B cell (primary cell): ENCODE data around the gene CHN1. TPM values are rescaled to one million over a fixed set of nuclear protein-coding genes. Genes with fewer than 3 reads are reported as not detected.

Experiments used
- ATAC-seq: fragments of 200-7000 bp; cut with Tn5 transposase; one replicate; pipeline ENCODE4 v1.10.0; 2021; ENCODE audit warnings: low read depth, mild to moderate bottlenecking, moderate number of reproducible peaks, moderate library complexity
- CTCF ChIA-PET: fragments of 350-600 bp; sonication (Branson Sonifier 250); formaldehyde crosslinking; loops from one replicate; lab custom pipeline; 2021; ENCODE audit warnings: antibody characterized with exemption, inconsistent platforms; lab: Charles Lee
- POLR2A ChIA-PET: fragments of 350-600 bp; sonication (Branson Sonifier 250); formaldehyde crosslinking; loops from one replicate; lab custom pipeline; 2021; ENCODE audit warnings: antibody characterized with exemption; lab: Charles Lee
- DNase-seq: peaks from one replicate; pipeline ENCODE4 v3.0.0; 2013
- H2AFZ ChIP-seq: 2 replicates; pipeline ENCODE4 v1.6.1; 2012; ENCODE audit warnings: mild to moderate bottlenecking, low read depth, low read length; ENCODE audit not compliant: insufficient read depth, poor library complexity, severe bottlenecking
- H3K27ac ChIP-seq, 2 donors: 1 replicate in 1 of 2; 2 replicates in 1 of 2; pipeline ENCODE4 v1.5.1; 2012 to 2013; ENCODE audit warnings: low read length in 2 of 2, mild to moderate bottlenecking in 2 of 2, moderate library complexity in 1 of 2
- H3K27me3 ChIP-seq, 4 experiments: fragments of 200-600 bp in 1 of 4; sonication (generic) in 1 of 4; replicated peaks in 1 of 4; 1 replicate in 2 of 4; 2 replicates in 2 of 4; pipeline versions ENCODE4 v1.6.1 to v1.7.0; 2013 to 2016; ENCODE audit warnings: low read length in 3 of 4, mild to moderate bottlenecking in 2 of 4, mixed read lengths in 1 of 4, moderate library complexity in 1 of 4; ENCODE audit not compliant: insufficient read depth in 4 of 4, control insufficient read depth in 3 of 4; ENCODE audit errors: control extremely low read depth in 1 of 4
- H3K36me3 ChIP-seq, 2 experiments: replicated peaks in 1 of 2; 1 replicate in 1 of 2; 2 replicates in 1 of 2; pipeline versions ENCODE4 v1.6.1 to v1.7.1; 2013; ENCODE audit warnings: low read length in 1 of 2; ENCODE audit not compliant: insufficient read depth in 2 of 2, control insufficient read depth in 1 of 2; ENCODE audit errors: control extremely low read depth in 1 of 2, extremely low read depth in 1 of 2
- H3K4me1 ChIP-seq, 2 donors: fragments of 200-600 bp in 1 of 2; sonication (generic) in 1 of 2; 1 replicate in 1 of 2; 2 replicates in 1 of 2; pipeline versions ENCODE4 v1.5.1 to v1.6.1; 2013 to 2017; ENCODE audit warnings: low read length in 2 of 2; ENCODE audit not compliant: control insufficient read depth in 2 of 2, insufficient read depth in 2 of 2
- H3K4me2 ChIP-seq: replicated peaks from 2 replicates; pipeline ENCODE3; 2012; ENCODE audit warnings: mild to moderate bottlenecking, low read depth, low read length; ENCODE audit not compliant: poor library complexity, severe bottlenecking
- H3K4me3 ChIP-seq, 5 experiments: fragments of 200-600 bp in 1 of 5; sonication (generic) in 1 of 5; 1 replicate in 3 of 5; 2 replicates in 2 of 5; pipeline versions ENCODE4 v1.5.1 to v1.7.0; 2011 to 2016; ENCODE audit warnings: low read length in 4 of 5, mild to moderate bottlenecking in 4 of 5, low read depth in 2 of 5, control low read depth in 1 of 5, moderate library complexity in 1 of 5; ENCODE audit not compliant: insufficient read depth in 1 of 5; ENCODE audit errors: control extremely low read depth in 1 of 5, extremely low read depth in 1 of 5
- H3K79me2 ChIP-seq: fragments of 200-600 bp; sonication (generic); one replicate; pipeline ENCODE4 v1.6.0; 2016; ENCODE audit warnings: low read length; ENCODE audit not compliant: control insufficient read depth, insufficient read depth
- H3K9ac ChIP-seq: fragments of 200-600 bp; sonication (generic); 2 replicates; pipeline ENCODE4 v1.6.1; 2017; ENCODE audit warnings: mild to moderate bottlenecking, low read length, moderate library complexity
- H3K9me3 ChIP-seq, 3 donors: one replicate each; pipeline versions ENCODE4 v1.6.1 to v1.7.1; 2013; ENCODE audit warnings: low read length in 2 of 3; ENCODE audit not compliant: control insufficient read depth in 2 of 3, insufficient read depth in 1 of 3; ENCODE audit errors: control extremely low read depth in 1 of 3
- H4K20me1 ChIP-seq: 2 replicates; pipeline ENCODE4 v1.6.0; 2012; ENCODE audit warnings: mild to moderate bottlenecking, low read length; ENCODE audit not compliant: insufficient read depth, control insufficient read depth, poor library complexity, severe bottlenecking
- H3K27ac Mint-ChIP-seq: one replicate; pipeline ENCODE4 v1.8.0; 2021; ENCODE audit warnings: mixed read lengths
- H3K27me3 Mint-ChIP-seq: one replicate; pipeline ENCODE4 v1.8.0; 2021; ENCODE audit warnings: mixed read lengths
- H3K4me1 Mint-ChIP-seq: one replicate; pipeline ENCODE4 v1.8.0; 2021; ENCODE audit warnings: mixed read lengths
- H3K4me3 Mint-ChIP-seq: one replicate; pipeline ENCODE4 v1.8.0; 2021; ENCODE audit warnings: mixed read lengths
- H3K9me3 Mint-ChIP-seq: one replicate; pipeline ENCODE4 v1.8.0; 2022; ENCODE audit warnings: mixed read lengths; ENCODE audit not compliant: insufficient read depth
- EZH2 ChIP-seq: IDR thresholded peaks from 2 replicates; pipeline ENCODE4 v1.6.1; 2012; ENCODE audit warnings: borderline replicate concordance, low read depth, mild to moderate bottlenecking, moderate library complexity, low read length; ENCODE audit not compliant: insufficient read depth, poor library complexity, severe bottlenecking
- WGBS: methylation state at CpG from one replicate; pipeline ENCODE4 v1.1.5; 2013; ENCODE audit warnings: missing lambda C conversion rate; ENCODE audit not compliant: insufficient coverage; 5-methylcytosine and 5-hydroxymethylcytosine counted together
- intact Hi-C: fragments of 100-400 bp; cut with micrococcal nuclease; formaldehyde crosslinking; loops from one replicate; pipeline ENCODE4 v1.10.0; 2022
- polyA plus RNA-seq: library from polyadenylated mRNA; depleted of rRNA; stranded (reverse); fragments of >200 nt; gene quantifications from 2 replicates; pipeline ENCODE4 v1.2.3, GENCODE V29; 2012
- total RNA-seq, 2 donors: library from RNA; stranded (reverse); fragments of 120-200 nt in 1 of 2; gene quantifications; 1 replicate in 1 of 2; 2 replicates in 1 of 2; pipeline versions ENCODE4 v1.2.3 to v1.2.4, GENCODE V29; 2013 to 2022
- TF ChIP-seq, protein P1 (sequence below): fragments of 200-600 bp; IDR thresholded peaks from one replicate; pipeline ENCODE4 v1.8.0; 2022; ENCODE audit warnings: antibody characterized with exemption, mild to moderate bottlenecking

CHN1 gene
- total and polyA plus RNA-seq, 2 donors (not counting 1 experiment from before 2014, with no cell fraction given), result 0.79 to 1.4 TPM

DNA sequence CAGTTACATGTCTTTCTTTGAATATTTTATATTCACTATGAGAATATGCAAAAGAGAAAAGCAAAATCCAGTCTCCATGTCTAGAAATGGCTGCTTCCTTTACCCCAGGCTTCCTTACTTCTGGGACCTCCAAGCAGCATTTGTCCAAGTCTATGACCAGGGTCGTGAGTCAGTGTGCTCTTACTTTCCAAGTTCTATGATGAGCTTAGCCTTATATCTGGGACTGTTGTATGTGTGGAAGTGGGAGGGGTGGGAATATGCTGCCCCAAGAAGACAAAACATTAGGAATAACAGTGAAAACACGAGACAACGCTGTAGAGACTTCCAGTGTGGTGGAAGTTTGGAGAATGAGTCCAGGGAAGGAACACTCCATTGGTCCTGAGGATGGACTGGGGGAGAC lies 219.7 kb downstream of the CHN1 start:
- H3K4me2 ChIP-seq, result no peak overlapping the region
- H3K9me3 ChIP-seq, result peaks cover 0 to 2% (median 0%) of the 10 kb centered on the region in 3 donors
- CTCF ChIA-PET, result no interaction called here
- H4K20me1 ChIP-seq, result no peaks in the 10 kb centered on the region
- H3K27me3 ChIP-seq, result no peaks in the 10 kb centered on the region
- no peak overlapping the region for H3K4me3 ChIP-seq
- H2AFZ ChIP-seq, result no peak overlapping the region
- Mint-ChIP-seq H3K4me1 (no peaks in the 10 kb centered on the region), H3K27ac (no peak overlapping the region), H3K9me3 (no peaks in the 10 kb centered on the region), H3K4me3 (no peak overlapping the region), H3K27me3 (peaks cover 18% of the 10 kb centered on the region)
- DNase-seq, result no peak
- no peak for TF ChIP-seq EZH2
- TF ChIP-seq, protein P1, sequence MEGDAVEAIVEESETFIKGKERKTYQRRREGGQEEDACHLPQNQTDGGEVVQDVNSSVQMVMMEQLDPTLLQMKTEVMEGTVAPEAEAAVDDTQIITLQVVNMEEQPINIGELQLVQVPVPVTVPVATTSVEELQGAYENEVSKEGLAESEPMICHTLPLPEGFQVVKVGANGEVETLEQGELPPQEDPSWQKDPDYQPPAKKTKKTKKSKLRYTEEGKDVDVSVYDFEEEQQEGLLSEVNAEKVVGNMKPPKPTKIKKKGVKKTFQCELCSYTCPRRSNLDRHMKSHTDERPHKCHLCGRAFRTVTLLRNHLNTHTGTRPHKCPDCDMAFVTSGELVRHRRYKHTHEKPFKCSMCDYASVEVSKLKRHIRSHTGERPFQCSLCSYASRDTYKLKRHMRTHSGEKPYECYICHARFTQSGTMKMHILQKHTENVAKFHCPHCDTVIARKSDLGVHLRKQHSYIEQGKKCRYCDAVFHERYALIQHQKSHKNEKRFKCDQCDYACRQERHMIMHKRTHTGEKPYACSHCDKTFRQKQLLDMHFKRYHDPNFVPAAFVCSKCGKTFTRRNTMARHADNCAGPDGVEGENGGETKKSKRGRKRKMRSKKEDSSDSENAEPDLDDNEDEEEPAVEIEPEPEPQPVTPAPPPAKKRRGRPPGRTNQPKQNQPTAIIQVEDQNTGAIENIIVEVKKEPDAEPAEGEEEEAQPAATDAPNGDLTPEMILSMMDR, result no peak
- H3K4me1 ChIP-seq, result no peaks in the 10 kb centered on the region
- no peak for ATAC-seq
- WGBS, result 85% methylated on average over 2 of the region's 3 CpGs
- H3K9ac ChIP-seq, result no peak overlapping the region
- intact Hi-C loops, result no loop called here
- POLR2A ChIA-PET, result no interaction called here
- H3K79me2 ChIP-seq, result no peaks in the 10 kb centered on the region
- H3K27ac ChIP-seq, result no peak overlapping the region
- no peaks in the 10 kb centered on the region for H3K36me3 ChIP-seq

DNA sequence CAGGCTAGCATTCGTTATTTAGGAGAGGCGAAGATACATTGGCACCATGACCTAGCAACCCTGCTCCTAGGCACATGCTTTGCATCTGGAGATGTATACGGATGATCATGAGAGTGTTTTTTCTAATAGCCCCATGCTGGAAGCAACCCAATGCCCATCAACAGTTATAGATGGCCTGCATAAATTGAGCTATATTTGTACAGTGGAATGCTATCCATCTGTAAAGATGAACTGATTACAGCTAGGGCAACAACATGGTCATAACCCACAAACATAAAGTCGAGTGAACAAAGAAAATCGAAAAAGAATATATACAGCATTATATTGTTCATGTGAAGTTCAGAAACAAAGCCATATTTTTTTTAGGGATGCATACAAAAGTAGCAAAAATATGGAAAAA lies 220.3 kb downstream of the CHN1 start:
- DNase-seq (no peak), ATAC-seq (no peak)
- H3K9ac ChIP-seq, result no peak overlapping the region
- H3K9me3 Mint-ChIP-seq, result no peaks in the 10 kb centered on the region
- no peak overlapping the region for H3K27ac ChIP-seq
- H3K4me3 Mint-ChIP-seq, result no peak overlapping the region
- no peak overlapping the region for H3K4me2 ChIP-seq
- no peaks in the 10 kb centered on the region for H4K20me1 ChIP-seq
- H3K27ac Mint-ChIP-seq, result no peak overlapping the region
- no peak overlapping the region for H2AFZ ChIP-seq
- H3K4me1 ChIP-seq, result no peaks in the 10 kb centered on the region
- no peak overlapping the region for H3K4me3 ChIP-seq
- H3K9me3 ChIP-seq, result peaks cover 0 to 2% (median 0%) of the 10 kb centered on the region in 3 donors
- H3K27me3 ChIP-seq, result no peaks in the 10 kb centered on the region
- WGBS, result 100% methylated on average over 2 of the region's 5 CpGs
- ChIA-PET POLR2A (no interaction called here), CTCF (no interaction called here)
- H3K36me3 ChIP-seq, result no peaks in the 10 kb centered on the region
- intact Hi-C loops, result no loop called here
- TF ChIP-seq, protein P1, result no peak
- no peak for TF ChIP-seq EZH2
- H3K27me3 Mint-ChIP-seq, result peaks cover 22% of the 10 kb centered on the region
- no peaks in the 10 kb centered on the region for H3K4me1 Mint-ChIP-seq
- H3K79me2 ChIP-seq, result no peaks in the 10 kb centered on the region
